Uterus (tissue), 4 donors: ENCODE data around the gene SLC22A31. TPM values are rescaled to one million over a fixed set of nuclear protein-coding genes. Genes with fewer than 3 reads are reported as not detected.
"Not testable (repeated sequence)": the region's sequence is repeated elsewhere in the genome, so short reads cannot be mapped to it uniquely, and the experiment has no call there.

Experiments used
- DNase-seq, 2 donors: peaks; one replicate each; pipeline ENCODE4 v3.0.0-alpha.2; 2019 to 2020
- H3K27ac ChIP-seq, 2 donors: fragments of 200-600 bp; sonication (generic); 1 replicate in 1 of 2; 2 replicates in 1 of 2; pipeline ENCODE4 v1.5.1; 2016 to 2018
- H3K27me3 ChIP-seq, 2 donors: fragments of 200-600 bp; sonication (generic); one replicate each; pipeline ENCODE4 v1.5.1; 2018 to 2019; ENCODE audit warnings: control low read depth in 1 of 2
- H3K36me3 ChIP-seq, 2 donors: fragments of 200-600 bp; sonication (generic); one replicate each; pipeline ENCODE4 v1.5.1; 2019; ENCODE audit warnings: control low read depth in 1 of 2
- H3K4me1 ChIP-seq, 2 donors: fragments of 200-600 bp; sonication (generic); one replicate each; pipeline ENCODE4 v1.5.1; 2018 to 2019; ENCODE audit warnings: control low read depth in 1 of 2
- H3K4me3 ChIP-seq, 2 donors: fragments of 200-600 bp; sonication (generic); 1 replicate in 1 of 2; 2 replicates in 1 of 2; pipeline ENCODE4 v1.5.1; 2018 to 2019; ENCODE audit warnings: mild to moderate bottlenecking in 1 of 2
- H3K9me3 ChIP-seq, 2 donors: fragments of 200-600 bp; sonication (generic); one replicate each; pipeline ENCODE4 v1.5.1; 2019; ENCODE audit warnings: control low read depth in 1 of 2
- POLR2A ChIP-seq, 2 donors: fragments of 450-650 bp; IDR thresholded peaks; one replicate each; pipeline ENCODE4 v1.6.1; 2016; ENCODE audit warnings: antibody characterized with exemption in 2 of 2, mild to moderate bottlenecking in 1 of 2, moderate library complexity in 1 of 2
- intact Hi-C: fragments of 100-400 bp; cut with DNase I; formaldehyde crosslinking; loops from one replicate; pipeline ENCODE4 v1.15.1; 2023; ENCODE audit warnings: low total_unique reads
- total RNA-seq, 4 donors: library from RNA; depleted of rRNA in 3 of 4; stranded (reverse); fragments of >200 nt in 3 of 4; gene quantifications; one replicate each; pipeline versions ENCODE4 v1.1.0 to v1.2.4, GENCODE V29; 2014 to 2023
- TF ChIP-seq, protein P1 (sequence below), 4 experiments: fragments of 200-600 bp in 2 of 4; fragments of 450-650 bp in 2 of 4; sonication (generic) in 2 of 4; IDR thresholded peaks; one replicate each; pipeline ENCODE4 v1.5.1; 2016 to 2019; ENCODE audit warnings: antibody characterized with exemption in 4 of 4, mild to moderate bottlenecking in 2 of 4, moderate library complexity in 1 of 4
- donor health status: DM: yes; HTN: yes; CAD: no.

SLC22A31 gene
- total RNA-seq, 4 donors from 2014 or later: not detected

GRCh38 chr16:89194340-89195311, 5.7 kb downstream of the SLC22A31 start:
- Histone ChIP-seq H3K27ac (no peak overlapping the region), H3K9me3 (no peaks in the 10 kb centered on the region), H3K4me1 (peaks cover 0 to 8% of the 10 kb centered on the region in 2 donors), H3K27me3 (peaks cover 0 to 11% of the 10 kb centered on the region in 2 donors), H3K4me3 (no peak overlapping the region), H3K36me3 (no peaks in the 10 kb centered on the region)
- intact Hi-C loops: no loop called here
- no peak for DNase-seq
- TF ChIP-seq POLR2A (IDR thresholded peaks at IDR 0.05): no peak
- TF ChIP-seq, protein P1, sequence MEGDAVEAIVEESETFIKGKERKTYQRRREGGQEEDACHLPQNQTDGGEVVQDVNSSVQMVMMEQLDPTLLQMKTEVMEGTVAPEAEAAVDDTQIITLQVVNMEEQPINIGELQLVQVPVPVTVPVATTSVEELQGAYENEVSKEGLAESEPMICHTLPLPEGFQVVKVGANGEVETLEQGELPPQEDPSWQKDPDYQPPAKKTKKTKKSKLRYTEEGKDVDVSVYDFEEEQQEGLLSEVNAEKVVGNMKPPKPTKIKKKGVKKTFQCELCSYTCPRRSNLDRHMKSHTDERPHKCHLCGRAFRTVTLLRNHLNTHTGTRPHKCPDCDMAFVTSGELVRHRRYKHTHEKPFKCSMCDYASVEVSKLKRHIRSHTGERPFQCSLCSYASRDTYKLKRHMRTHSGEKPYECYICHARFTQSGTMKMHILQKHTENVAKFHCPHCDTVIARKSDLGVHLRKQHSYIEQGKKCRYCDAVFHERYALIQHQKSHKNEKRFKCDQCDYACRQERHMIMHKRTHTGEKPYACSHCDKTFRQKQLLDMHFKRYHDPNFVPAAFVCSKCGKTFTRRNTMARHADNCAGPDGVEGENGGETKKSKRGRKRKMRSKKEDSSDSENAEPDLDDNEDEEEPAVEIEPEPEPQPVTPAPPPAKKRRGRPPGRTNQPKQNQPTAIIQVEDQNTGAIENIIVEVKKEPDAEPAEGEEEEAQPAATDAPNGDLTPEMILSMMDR (IDR thresholded peaks at IDR 0.05): no peak

GRCh38 chr16:89193576-89194293, 6.6 kb downstream of the SLC22A31 start:
- no peak for DNase-seq
- Histone ChIP-seq H3K9me3 (no peaks in the 10 kb centered on the region), H3K4me3 (no peak overlapping the region), H3K36me3 (no peaks in the 10 kb centered on the region), H3K27me3 (peaks cover 0 to 2% of the 10 kb centered on the region in 2 donors), H3K27ac (no peak overlapping the region), H3K4me1 (peaks cover 0 to 8% of the 10 kb centered on the region in 2 donors)
- TF ChIP-seq, protein P1 (IDR thresholded peaks at IDR 0.05): no peak
- no peak for TF ChIP-seq POLR2A (IDR thresholded peaks at IDR 0.05)
- intact Hi-C loops: no loop called here

DNA sequence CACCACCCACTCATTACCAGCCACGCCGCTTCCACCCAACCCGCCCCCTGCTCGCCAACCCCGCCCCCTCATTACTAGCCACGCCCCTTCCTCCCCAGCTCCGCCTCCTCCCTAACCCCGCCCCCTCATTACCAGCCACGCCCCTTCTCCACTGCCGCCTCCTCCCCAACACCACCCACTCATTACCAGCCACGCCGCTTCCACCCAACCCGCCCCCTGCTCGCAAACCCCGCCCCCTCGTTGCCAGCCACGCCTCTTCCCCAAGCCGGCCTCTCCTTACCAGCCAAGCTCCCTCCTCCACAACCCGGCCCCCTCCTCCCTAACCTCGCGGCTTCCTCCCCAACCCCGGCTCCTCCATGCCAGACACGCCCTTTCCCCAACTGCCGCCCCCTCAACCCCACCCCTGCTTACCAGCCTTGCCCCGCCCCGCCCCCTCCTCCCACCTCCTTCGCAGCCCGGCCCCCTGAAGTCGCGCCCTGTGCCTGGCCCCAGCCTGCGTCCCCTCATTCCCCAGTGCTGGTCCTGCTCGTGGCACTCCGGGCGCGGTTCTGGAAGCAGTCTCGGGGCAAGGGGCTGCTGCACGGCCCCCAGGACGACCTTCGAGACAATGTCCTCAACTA, 7.3 kb downstream of the SLC22A31 start:
- Histone ChIP-seq H3K4me1 (peaks cover 0 to 8% of the 10 kb centered on the region in 2 donors), H3K27ac (no peak overlapping the region), H3K27me3 (no peaks in the 10 kb centered on the region), H3K9me3 (no peaks in the 10 kb centered on the region), H3K4me3 (no peak overlapping the region), H3K36me3 (no peaks in the 10 kb centered on the region)
- no peak for TF ChIP-seq POLR2A (IDR thresholded peaks at IDR 0.05)
- TF ChIP-seq, protein P1 (IDR thresholded peaks at IDR 0.05): no peak
- DNase-seq: peak in 1 of 2 donors; percentile 42
- intact Hi-C loops: no loop called here

GRCh38 chr16:89192186-89192955, 8.0 kb downstream of the SLC22A31 start:
- H3K36me3 ChIP-seq, intact Hi-C loops, H3K27ac ChIP-seq, H3K9me3 ChIP-seq, H3K4me1 ChIP-seq, H3K27me3 ChIP-seq: not testable (repeated sequence)
- peak overlapping the region in 1 of 2 donors; percentile 34 for H3K4me3 ChIP-seq
- DNase-seq: peak; percentile 39 to 64

DNA sequence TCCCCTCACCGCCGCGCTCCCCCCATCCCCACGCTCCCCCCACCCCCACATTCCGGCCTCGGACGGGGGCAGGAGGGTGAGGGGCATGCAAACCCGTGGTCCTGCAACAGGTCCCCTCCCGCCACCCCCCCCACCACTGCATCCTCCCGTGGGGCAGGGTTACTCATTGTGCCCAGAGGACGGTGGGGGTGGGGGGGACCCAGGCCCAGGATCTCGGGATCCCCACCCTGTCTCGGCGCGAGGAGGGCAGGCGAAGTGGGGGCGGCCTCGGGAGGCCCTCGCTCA, 8.5 kb downstream of the SLC22A31 start:
- Histone ChIP-seq H3K36me3 (no peaks in the 10 kb centered on the region), H3K27me3 (no peaks in the 10 kb centered on the region), H3K4me3 (peak overlapping the region in 1 of 2 donors; percentile 34), H3K9me3 (no peaks in the 10 kb centered on the region), H3K27ac (no peak overlapping the region), H3K4me1 (peaks cover 0 to 8% of the 10 kb centered on the region in 2 donors)
- DNase-seq: no peak
- TF ChIP-seq, protein P1 (IDR thresholded peaks at IDR 0.05): no peak
- TF ChIP-seq POLR2A (IDR thresholded peaks at IDR 0.05): no peak
- intact Hi-C loops: no loop called here
